PC-9 (cell line): ENCODE measurements around the gene PPFIBP1.

ENCODE experiments used
- CTCF ChIP-seq: fragments of 200-600 bp; sonication (generic); conservative IDR thresholded peaks from 2 replicates; pipeline ENCODE4 v1.6.1; 2017; ENCODE audit warnings: mixed run types, antibody characterized with exemption, mild to moderate bottlenecking, moderate library complexity
- EZH2 ChIP-seq: fragments of 200-600 bp; sonication (generic); IDR thresholded peaks from 2 replicates; pipeline ENCODE4 v1.8.0; 2017; ENCODE audit warnings: antibody characterized with exemption, low read depth

GRCh38 chr12:27588776-27589175 is 64.8 kb downstream of the PPFIBP1 start:
- TF ChIP-seq CTCF: no peak
- no peak for TF ChIP-seq EZH2
